ENCODE measurements around the gene ABCA2.

GRCh38 chr9:137017791-137018497, 10.1 kb downstream of the ABCA2 start:
- TF ChIP-seq CTCF (IDR thresholded peaks at IDR 0.05; ENCODE audit: insufficient read depth, low read depth, low read length) (no peak), EZH2 (IDR thresholded peaks at IDR 0.05; ENCODE audit: insufficient read depth, low read length) (no peak)
